IMR-90 (cell line): Measurements from ENCODE around the gene CRYBG2. TPM values are rescaled to one million over a fixed set of nuclear protein-coding genes. Genes with fewer than 3 reads are reported as not detected.
A peak's percentile ranks its signal among the peaks of the same experiment; 100 is the strongest.
"Not testable (repeated sequence)": the region's sequence is repeated elsewhere in the genome, so short reads cannot be mapped to it uniquely, and the experiment has no call there.

Experiments
- ATAC-seq: fragments of 200-7000 bp; cut with Tn5 transposase; 2 replicates; pipeline ENCODE4 v1.9.1; 2020; ENCODE audit warnings: low read depth, mild to moderate bottlenecking, moderate library complexity
- BruUV-seq: library from RNA; stranded (reverse); fragments of 400-500 nt; replicated peaks from 2 replicates; lab custom pipeline; 2021; lab: Mats Ljungman, UMichigan
- CTCF ChIA-PET: fragments of 300-600 bp; formaldehyde crosslinking; extraction: SDS; loops from one replicate; lab custom pipeline; 2021; ENCODE audit warnings: antibody characterized with exemption; lab: Yijun Ruan, JAX
- POLR2A ChIA-PET: fragments of 300-600 bp; sonication (Branson Sonifier 250); formaldehyde crosslinking; loops from one replicate; lab custom pipeline; 2022; ENCODE audit warnings: antibody characterized with exemption; ENCODE audit not compliant: unreplicated experiment; lab: Charles Lee
- DNase-seq: peaks from one replicate; pipeline ENCODE4 v3.0.0; 2013
- H2AFZ ChIP-seq: replicated peaks from 2 replicates; pipeline ENCODE3; 2013; ENCODE audit warnings: low read length, mild to moderate bottlenecking; ENCODE audit not compliant: poor library complexity
- H2AK5ac ChIP-seq: 2 replicates; pipeline ENCODE4 v1.6.1; 2013; ENCODE audit warnings: low read depth, low read length, inconsistent platforms
- H2AK9ac ChIP-seq: replicated peaks from 2 replicates; pipeline ENCODE3; 2013; ENCODE audit warnings: mild to moderate bottlenecking, low read depth, low read length, moderate library complexity; ENCODE audit not compliant: poor library complexity
- H2BK120ac ChIP-seq: 2 replicates; pipeline ENCODE4 v1.6.1; 2013; ENCODE audit warnings: low read depth, low read length, inconsistent platforms
- H2BK15ac ChIP-seq: 3 replicates; pipeline ENCODE4 v1.6.1; 2013; ENCODE audit warnings: low read depth, low read length, inconsistent platforms
- H2BK20ac ChIP-seq: 2 replicates; pipeline ENCODE4 v1.6.1; 2013; ENCODE audit warnings: low read depth, mild to moderate bottlenecking, inconsistent platforms, low read length, moderate library complexity
- H2BK5ac ChIP-seq: 2 replicates; pipeline ENCODE4 v1.6.1; 2013; ENCODE audit warnings: mild to moderate bottlenecking, low read depth, low read length, inconsistent platforms; ENCODE audit not compliant: poor library complexity, severe bottlenecking
- H3K14ac ChIP-seq: replicated peaks from 2 replicates; pipeline ENCODE4 v1.6.1; 2013; ENCODE audit warnings: low read depth, low read length, inconsistent platforms
- H3K18ac ChIP-seq: 2 replicates; pipeline ENCODE4 v1.6.1; 2013; ENCODE audit warnings: low read depth, low read length, control low read depth
- H3K23ac ChIP-seq: 2 replicates; pipeline ENCODE4 v1.6.1; 2013; ENCODE audit warnings: low read depth, low read length, inconsistent platforms
- H3K27ac ChIP-seq: 2 replicates; pipeline ENCODE4 v1.5.1; 2013; ENCODE audit warnings: mild to moderate bottlenecking, control low read depth, low read length; ENCODE audit not compliant: insufficient read depth
- H3K27me3 ChIP-seq: 2 replicates; pipeline ENCODE4 v1.6.1; 2013; ENCODE audit warnings: low read length; ENCODE audit not compliant: control insufficient read depth, insufficient read depth
- H3K36me3 ChIP-seq: 2 replicates; pipeline ENCODE4 v1.6.1; 2013; ENCODE audit warnings: low read length, mixed read lengths; ENCODE audit not compliant: control insufficient read depth, insufficient read depth
- H3K4ac ChIP-seq: 2 replicates; pipeline ENCODE4 v1.6.1; 2013; ENCODE audit warnings: low read depth, low read length, inconsistent platforms
- H3K4me1 ChIP-seq: 2 replicates; pipeline ENCODE4 v1.6.1; 2013; ENCODE audit warnings: low read length, mixed read lengths; ENCODE audit not compliant: control insufficient read depth, insufficient read depth
- H3K4me2 ChIP-seq: 2 replicates; pipeline ENCODE4 v1.6.1; 2013; ENCODE audit warnings: low read depth, mild to moderate bottlenecking, control low read depth, low read length, moderate library complexity
- H3K4me3 ChIP-seq: 2 replicates; pipeline ENCODE4 v1.5.1; 2013; ENCODE audit warnings: low read depth, mild to moderate bottlenecking, control low read depth, low read length, moderate library complexity; ENCODE audit not compliant: insufficient read depth
- H3K56ac ChIP-seq: 2 replicates; pipeline ENCODE4 v1.6.1; 2013; ENCODE audit warnings: low read length, inconsistent platforms; ENCODE audit not compliant: insufficient read depth; ENCODE audit errors: extremely low read depth
- H3K79me1 ChIP-seq, 2 experiments: 2 replicates each; pipeline ENCODE4 v1.6.1; 2013; ENCODE audit warnings: low read length in 2 of 2, inconsistent platforms in 1 of 2, low read depth in 1 of 2
- H3K9ac ChIP-seq: 2 replicates; pipeline ENCODE4 v1.6.1; 2013; ENCODE audit warnings: low read depth, low read length, control low read depth
- H3K9me1 ChIP-seq: 2 replicates; pipeline ENCODE4 v1.6.1; 2013; ENCODE audit warnings: low read length, inconsistent platforms; ENCODE audit not compliant: insufficient read depth
- H3K9me3 ChIP-seq: 2 replicates; pipeline ENCODE4 v1.6.1; 2013; ENCODE audit warnings: low read length; ENCODE audit not compliant: control insufficient read depth, insufficient read depth
- H4K20me1 ChIP-seq: 2 replicates; pipeline ENCODE4 v1.6.1; 2013; ENCODE audit warnings: low read length, inconsistent platforms; ENCODE audit not compliant: insufficient read depth
- H4K5ac ChIP-seq: 2 replicates; pipeline ENCODE4 v1.6.1; 2013; ENCODE audit warnings: mild to moderate bottlenecking, low read depth, low read length, control low read depth
- H4K8ac ChIP-seq, 2 experiments: 2 replicates each; pipeline ENCODE4 v1.6.1; 2013; ENCODE audit warnings: low read depth in 2 of 2, low read length in 2 of 2, control low read depth in 1 of 2, inconsistent platforms in 1 of 2
- H4K91ac ChIP-seq: 2 replicates; pipeline ENCODE4 v1.6.1; 2013; ENCODE audit warnings: low read depth, low read length, inconsistent platforms; ENCODE audit not compliant: insufficient read depth
- WGBS, 2 experiments: methylation state at CpG; one replicate each; pipeline versions ENCODE4 v1.1.5 to v1.1.7; 2013; ENCODE audit warnings: missing lambda C conversion rate in 2 of 2; ENCODE audit not compliant: insufficient read length in 1 of 2; ENCODE audit errors: extremely low coverage in 2 of 2; 5-methylcytosine and 5-hydroxymethylcytosine counted together
- dilution Hi-C: fragments of 300-500 bp; cut with HindIII; formaldehyde crosslinking; loops from one replicate; pipeline ENCODE4 v1.14.3; 2018; ENCODE audit warnings: low sequenced_read_pairs; ENCODE audit not compliant: unreplicated experiment
- in situ Hi-C: fragments of 300-500 bp; cut with MboI; formaldehyde crosslinking; loops from 3 replicates; pipeline ENCODE4 v1.14.3; 2019; ENCODE audit warnings: low sequenced_read_pairs, inconsistent platforms, mixed read lengths
- intact Hi-C: fragments of 100-400 bp; cut with micrococcal nuclease; formaldehyde crosslinking; loops from 2 replicates; pipeline ENCODE4 v1.10.0; 2022
- polyA plus RNA-seq, 3 experiments: library from polyadenylated mRNA; depleted of rRNA; stranded (reverse); fragments of >200 nt; gene quantifications; 2 replicates each; pipeline ENCODE4 v1.2.3, GENCODE V29; 2012; ENCODE audit warnings: low replicate concordance in 1 of 3
- total RNA-seq: library from RNA; depleted of rRNA; stranded (reverse); fragments of >200 nt; gene quantifications from 2 replicates; pipeline ENCODE4 v1.2.3, GENCODE V29; 2012

Gene CRYBG2
- total and polyA plus RNA-seq, 2 of the 4 experiments (the other 2 are of a cell fraction) = not detected

GRCh38 chr1:26372611-26373010, 18.7 kb upstream of the CRYBG2 start, which contains the start of gene ZNF683:
TSS of gene ZNF683 (minus strand) at chr1:26372750. CDS start at chr1:26368571, 4,179 bp downstream.
- CTCF ChIA-PET, intact Hi-C loops, H2AFZ ChIP-seq: not testable (repeated sequence)

More at GRCh38 chr1:26372611-26373010, 18.7 kb upstream of the CRYBG2 start, which contains the start of gene ZNF683:
- H2BK15ac ChIP-seq, H2BK5ac ChIP-seq, BruUV-seq, H3K9me1 ChIP-seq, dilution Hi-C loops, H3K14ac ChIP-seq, H3K9ac ChIP-seq, H3K27ac ChIP-seq, H2BK20ac ChIP-seq, H4K20me1 ChIP-seq, H3K4ac ChIP-seq, H3K23ac ChIP-seq, H4K8ac ChIP-seq, H3K4me2 ChIP-seq, H4K91ac ChIP-seq, POLR2A ChIA-PET, ATAC-seq, in situ Hi-C loops, H4K5ac ChIP-seq, H2AK5ac ChIP-seq, H2BK120ac ChIP-seq, H3K79me1 ChIP-seq, H3K9me3 ChIP-seq, H3K36me3 ChIP-seq, H3K4me3 ChIP-seq, H3K18ac ChIP-seq, DNase-seq, H3K56ac ChIP-seq, H3K4me1 ChIP-seq: not testable (repeated sequence)
- Histone ChIP-seq H2AK9ac (peak within 1 kb of the TSS; percentile 23), H3K27me3 (peaks cover 13% of the 10 kb centered on the region)
- 40% methylated on average over 2 of the region's 3 CpGs; no CpG with 5 or more reads in 1 of the 2 experiments for WGBS, 2 experiments
